CD4-positive, alpha-beta T cell treated with Interleukin-12 subunit alpha and Interleukin-12 subunit beta, for 1 hour (primary cell): ENCODE data around the gene CAMKK2.
"Not testable (repeated sequence)": the region's sequence is repeated elsewhere in the genome, so short reads cannot be mapped to it uniquely, and the experiment has no call there.

Experiments used
- DNase-seq: peaks from one replicate; pipeline ENCODE4 v3.0.0-alpha.2; 2020

The CAMKK2 gene

DNA sequence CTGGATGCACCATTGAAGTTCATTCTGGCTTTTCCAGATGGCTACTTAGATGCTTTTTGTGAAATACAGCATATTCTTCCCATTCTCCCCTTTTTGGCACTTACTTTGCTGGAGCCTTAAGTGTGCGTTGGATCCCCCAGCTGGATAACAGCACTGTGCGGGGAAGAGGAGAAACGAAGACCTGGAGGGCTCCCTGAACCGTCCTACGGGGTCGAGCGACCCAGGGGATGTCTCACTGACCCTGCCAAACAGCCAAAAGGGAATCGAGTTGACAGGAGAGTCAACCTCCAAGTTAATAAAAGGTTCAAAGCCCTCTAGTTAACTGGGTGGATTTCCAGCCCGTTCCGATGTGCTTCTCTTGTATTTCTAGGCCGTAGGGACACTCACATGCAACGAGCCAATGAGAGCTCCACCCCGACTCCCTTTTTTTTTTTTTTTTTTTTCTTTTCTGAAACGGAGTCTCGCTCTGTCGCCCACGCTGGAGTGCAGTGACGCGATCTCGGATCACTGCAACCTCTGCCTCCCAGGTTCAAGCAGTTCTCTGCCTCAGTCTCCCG is 1.0 kb upstream of the CAMKK2 start:
- peak; percentile 17 for DNase-seq

DNA sequence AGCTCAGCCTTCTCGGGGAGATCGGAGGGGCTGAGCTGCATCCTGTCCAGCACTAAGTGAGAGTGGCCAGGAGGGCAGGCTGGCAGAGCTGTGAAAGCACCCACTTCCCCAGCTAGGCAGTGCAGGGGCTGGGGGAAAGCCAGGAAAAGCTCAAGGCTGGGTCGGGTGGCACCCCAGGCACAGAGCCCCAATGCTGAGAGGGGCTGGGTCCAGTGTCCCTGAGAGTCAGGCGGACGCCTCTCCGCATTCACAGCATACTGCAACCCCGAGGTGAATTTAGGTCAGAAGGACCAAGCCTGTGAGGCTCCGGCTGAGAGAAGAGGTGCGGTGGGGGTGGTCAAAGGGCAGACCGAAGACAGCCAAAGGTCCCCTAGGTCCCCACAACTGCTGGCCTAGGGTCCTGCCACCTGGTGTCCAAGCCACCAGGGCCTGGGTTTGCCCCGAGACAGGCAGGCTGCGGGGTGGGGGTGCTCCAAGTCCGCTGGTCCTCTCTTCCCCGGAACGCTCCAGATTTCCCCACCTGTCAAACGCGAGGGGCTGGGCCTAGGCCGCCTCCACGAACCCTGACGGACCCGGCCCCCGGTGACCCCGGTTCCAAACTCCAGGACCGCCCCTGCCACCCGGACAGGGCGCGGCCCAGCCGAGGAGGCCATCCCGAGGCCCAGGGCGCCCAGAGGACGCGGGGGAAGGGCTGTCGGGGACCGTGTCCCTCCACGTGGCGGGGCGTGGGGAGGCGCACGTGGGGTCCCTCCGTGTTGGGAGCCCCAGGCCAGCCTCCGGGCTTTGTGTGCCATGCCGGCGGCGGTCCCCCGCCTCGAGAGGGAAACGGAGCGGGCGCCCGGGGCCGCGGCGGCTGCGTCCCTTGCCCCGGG is 527 bp downstream of the CAMKK2 start:
- DNase-seq = no peak

DNA sequence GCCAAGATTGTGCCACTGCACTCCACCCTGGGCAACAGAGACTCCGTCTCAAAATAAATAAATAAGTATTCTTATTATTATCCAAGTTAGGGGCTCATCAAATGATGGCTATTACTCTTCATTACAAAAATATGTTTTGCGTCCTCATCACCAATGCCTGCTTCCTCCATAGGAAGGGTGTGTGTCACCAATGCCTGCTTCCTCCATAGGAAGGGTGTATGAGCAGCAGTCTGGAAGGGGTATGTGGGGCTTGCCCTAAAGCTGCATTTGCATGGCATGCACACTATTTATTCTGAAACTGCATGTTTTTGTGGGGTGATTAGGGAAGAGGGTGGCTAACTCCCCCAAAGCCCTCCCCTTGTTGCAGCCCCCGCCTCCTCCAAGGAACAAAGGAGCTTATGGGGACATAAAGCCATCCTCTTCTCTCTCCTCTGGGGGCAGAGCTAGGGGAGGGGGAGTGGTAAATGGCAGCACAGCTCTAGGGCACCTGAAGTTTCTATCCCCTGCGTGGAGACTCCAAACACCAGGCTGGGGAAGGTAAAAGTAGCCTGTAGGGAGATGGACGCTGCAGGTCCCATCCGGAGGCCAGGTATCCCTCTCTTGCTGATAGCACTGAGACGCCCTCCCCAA is 1.3 kb downstream of the CAMKK2 start:
- no peak for DNase-seq

DNA sequence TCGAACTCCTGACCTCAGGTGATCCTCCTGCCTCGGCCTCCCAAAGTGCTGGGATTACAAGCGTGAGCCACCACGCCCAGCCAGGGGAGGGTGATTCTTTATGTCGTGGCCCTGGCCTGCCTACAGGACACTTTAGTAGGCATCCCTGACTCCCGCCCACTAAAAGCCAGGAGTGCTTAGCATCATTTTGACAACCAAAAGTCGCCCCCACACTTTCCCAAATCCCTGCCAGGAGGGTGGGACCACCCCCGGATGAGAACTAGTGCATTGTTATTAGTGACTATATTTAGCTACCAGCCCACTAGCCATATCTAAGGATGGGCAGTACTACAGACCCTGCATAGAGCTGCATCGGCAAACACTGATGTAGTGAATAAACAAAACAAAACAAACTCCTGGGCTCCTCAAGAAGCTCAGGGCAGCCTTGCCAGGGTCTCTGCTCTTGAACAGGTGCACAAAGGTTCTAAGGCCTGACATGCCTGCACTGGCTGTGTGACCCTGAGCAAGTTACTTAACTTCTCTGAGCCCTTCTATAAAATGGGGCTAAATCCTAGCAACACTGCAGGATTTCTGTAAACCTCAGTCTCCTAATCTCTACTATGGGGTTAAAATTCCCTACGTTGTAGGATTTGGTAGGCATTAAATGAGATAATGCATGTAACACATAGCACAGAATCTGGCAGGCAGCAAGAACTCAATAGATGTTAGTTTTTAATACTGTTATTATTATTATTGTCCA is 2.2 kb downstream of the CAMKK2 start:
- DNase-seq = no peak

DNA sequence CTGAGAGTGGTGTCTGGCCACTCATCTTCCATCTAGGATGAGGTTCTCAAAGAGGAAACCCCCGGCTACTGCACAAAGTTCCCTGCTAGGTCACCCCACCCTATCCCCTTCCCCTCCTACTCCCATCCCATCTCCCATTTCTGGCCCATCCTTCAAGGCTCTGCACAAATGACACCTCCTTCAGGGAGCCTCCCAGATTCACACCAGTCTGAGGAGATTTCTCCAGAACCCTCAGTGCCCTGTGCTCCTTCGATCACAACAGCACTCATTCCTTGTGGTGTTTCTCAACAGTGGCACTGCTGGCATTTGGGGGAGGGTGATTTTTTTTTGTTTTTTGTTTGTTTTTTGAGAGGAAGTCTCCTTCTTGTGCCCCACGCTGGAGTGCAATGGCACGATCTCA is 2.9 kb downstream of the CAMKK2 start:
- no peak for DNase-seq

DNA sequence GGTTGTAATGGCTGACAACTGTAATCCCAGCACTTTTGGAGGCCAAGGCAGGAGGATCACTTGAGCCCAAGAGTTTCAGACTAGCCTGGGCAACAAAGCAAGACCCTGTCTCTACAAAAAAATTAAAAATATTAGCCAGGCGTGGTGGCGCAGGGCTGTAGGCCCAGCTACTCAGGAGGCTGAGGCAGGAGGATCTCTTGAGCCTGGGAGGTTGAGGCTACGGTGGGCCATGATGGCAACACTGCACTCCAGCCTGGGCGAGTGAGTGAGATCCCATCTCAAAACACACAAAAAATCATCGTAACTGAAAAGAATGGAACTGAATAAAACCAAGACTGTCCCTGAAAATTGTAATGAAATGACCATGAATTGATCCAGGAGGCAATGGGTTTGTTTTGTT is 6.1 kb downstream of the CAMKK2 start:
- DNase-seq = no peak

DNA sequence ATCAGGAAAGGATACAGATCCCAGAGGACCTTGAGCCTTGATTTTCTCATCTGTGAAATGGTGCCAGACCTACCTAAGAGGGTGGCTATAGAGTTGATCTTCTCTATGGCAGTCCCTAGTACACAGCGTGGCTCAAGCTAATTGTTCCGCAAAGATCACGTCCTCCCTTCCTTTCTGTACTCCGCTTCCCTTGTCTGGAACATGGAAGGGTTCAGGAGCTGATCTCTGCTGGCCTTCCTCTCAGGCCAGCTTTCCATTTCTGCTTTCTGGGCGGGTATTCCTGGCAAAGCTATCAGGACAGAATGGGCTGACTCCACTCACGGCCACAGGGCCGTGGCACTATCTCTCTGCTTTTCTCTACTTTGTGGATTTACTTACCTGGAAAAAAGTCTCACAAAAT is 6.5 kb downstream of the CAMKK2 start:
- no peak for DNase-seq

DNA sequence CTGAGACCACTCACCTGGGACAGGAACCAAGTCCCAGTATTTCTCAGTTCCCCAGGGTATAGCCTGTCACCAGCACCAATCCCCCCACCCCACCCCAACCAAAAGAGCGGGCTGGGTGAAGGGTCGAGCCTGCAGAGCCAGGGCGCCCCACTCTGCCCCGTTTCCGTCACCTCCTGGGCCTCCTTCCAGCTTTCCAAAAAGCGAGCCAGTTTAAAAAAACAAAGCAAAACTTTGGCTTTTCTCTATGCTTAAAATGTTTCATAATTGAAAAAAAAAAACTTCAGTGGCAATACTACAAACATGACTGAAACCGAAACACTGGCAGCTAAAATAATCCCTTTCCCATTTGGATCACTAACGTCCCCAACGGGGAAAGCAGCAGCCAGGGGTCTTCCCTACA is 7.5 kb downstream of the CAMKK2 start:
- DNase-seq = no peak

DNA sequence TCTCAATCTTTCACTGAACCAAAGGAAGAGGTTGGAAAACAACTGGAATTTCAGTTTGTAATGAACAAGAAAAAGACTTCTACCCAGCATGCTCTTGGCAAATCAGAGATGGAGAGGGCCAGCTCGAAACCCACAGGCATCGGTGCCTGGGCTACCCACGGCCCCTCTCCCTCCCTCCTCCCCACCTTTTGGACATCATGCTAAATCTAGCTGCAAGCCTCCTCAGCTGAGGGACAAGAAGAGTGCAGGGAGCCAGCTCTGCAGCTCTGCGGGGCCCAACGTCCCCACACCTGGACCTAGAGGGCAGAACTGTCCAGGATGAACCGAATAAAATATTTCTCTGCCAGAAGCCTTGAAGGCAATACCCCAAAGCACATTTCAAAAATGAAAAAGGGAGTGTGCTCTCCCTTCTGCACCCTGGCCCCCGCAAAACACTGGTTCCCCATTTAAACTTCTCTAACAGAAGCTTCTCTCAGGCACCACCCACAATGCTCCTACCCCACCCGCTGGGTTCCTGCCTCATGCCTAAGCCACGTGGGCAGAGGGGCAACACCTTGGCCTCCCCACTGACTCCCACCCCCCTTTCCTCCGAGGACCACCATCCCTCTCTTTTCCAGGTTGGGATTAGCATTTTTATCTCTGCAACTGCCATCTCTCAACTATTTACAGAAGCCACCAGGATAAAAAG is 8.2 kb downstream of the CAMKK2 start:
- no peak for DNase-seq

DNA sequence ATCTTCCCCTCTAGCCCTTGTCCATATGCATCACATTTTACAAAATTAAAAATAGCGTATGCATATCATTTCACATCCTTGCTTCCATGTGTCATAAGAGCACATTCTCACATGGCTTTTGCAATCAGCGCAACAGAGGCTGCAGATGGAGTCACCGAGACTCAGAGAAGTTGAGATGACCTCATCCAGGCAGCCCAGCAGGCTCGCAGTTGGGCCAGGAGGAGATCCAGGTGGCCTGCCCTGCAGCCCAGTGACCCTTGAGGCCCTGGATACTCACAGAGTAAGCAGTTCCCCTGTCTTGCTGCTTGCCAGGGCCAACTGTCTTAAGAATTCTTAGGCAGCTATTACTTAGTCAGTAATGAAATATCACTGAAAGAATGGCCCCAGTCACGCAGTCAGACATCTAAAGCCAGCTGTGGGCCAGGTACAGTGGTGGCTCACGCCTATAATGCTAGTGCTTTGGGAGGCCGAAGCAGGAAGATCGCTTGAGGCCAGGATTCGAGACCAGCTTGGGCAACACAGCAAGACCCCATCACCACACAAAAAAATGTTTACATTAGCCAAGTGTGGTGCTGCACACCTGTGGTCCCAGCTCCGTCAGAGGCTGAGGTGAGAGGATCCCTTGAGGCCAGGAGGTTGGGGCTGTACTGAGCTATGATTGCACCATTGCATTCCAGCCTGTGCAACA is 9.1 kb downstream of the CAMKK2 start:
- DNase-seq = no peak

DNA sequence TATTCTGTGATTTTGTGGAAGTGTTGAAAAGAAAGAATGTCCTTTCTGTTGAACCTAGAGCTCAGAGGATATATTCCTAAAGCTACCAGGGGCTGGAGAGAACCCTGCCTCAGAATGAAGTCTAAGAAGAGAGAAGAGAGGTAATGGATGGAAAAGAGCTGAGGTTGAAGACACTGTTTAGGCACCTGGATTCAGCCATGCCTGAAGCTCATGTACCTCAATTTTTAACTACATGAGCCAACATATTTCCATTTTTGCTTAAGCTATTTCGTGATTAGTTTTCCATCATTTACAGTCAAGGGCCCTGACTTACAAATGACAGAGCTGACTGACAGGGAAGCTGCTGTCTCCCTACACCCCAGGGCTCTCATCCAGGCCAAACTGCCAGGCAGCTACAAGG is 10.7 kb downstream of the CAMKK2 start:
- no peak for DNase-seq

DNA sequence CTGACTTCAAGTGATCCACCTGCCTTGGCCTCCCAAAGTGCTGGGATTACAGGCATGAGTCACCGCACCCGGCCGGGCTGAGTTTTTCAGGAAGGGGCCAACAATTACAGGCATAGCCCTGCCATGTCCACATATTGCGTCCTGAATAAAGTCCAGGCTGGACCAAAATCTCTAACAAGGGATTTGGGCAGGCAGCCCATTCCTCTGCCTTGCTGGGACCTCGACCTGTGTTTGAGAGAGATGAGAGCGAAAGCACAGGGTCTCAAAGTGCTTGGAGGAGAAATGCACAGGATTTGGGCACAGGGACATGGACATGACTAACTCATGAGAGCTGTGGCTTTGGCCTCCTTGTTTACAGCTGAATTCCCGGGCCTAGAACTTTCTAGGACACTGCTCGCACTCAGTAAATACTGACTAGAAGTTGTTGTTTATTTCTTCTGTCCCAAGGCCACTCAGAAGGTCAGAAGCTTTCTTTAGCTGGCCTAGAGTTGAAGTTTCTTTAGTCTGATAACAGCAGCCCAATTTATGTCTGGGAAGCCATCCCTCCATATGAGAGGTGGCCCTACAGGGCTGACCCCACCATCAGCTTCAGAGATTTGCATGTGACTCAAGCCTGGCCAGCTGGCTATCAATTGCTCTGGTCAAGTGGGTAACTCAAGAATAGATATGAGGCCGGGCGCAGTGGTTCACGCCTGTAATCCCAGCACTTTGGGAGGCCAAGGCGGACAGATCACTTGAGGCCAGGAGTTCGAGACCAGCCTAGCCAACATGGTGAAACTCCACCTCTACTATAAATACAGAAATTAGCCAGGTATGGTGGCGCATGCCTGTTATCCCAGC is 11.7 kb downstream of the CAMKK2 start:
- DNase-seq = no peak

DNA sequence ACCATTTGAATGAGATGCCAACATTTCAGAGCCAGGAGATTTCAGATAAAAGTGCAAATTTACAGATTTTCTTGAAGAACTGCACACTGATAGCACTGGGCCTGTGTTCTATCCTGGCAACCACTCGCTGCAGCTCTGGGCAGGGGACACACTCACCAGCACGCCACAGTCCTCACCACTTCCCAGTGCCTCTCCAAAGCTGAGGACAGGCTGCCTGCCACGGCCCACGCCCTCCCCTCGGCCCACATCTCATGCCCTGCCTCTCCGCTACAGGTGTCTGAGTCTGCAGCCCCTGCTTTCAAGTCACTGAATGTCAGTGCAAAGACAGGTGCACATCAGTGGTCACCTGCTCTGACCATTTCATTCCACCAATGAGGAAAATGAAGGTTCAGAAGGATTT is 12.7 kb downstream of the CAMKK2 start:
- DNase-seq = no peak

DNA sequence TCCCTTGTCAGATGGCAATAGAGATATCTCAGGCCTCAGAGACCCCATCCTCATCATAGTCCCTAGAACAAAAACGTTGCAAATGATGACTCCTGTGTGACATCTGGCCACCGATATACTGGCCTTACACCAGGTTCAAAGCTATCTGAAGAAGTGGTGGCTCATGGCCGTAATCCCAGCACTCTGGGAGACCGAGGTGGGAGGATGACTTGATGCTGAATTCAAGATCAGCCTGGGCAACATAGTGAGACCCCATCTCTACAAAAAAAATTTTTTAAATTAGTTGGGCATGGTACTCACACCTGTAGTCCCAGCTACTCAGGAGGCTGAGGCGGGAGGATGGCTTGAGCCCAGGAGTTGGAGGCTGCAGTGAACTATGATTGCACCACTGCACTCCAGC is 13.1 kb downstream of the CAMKK2 start:
- DNase-seq = no peak

DNA sequence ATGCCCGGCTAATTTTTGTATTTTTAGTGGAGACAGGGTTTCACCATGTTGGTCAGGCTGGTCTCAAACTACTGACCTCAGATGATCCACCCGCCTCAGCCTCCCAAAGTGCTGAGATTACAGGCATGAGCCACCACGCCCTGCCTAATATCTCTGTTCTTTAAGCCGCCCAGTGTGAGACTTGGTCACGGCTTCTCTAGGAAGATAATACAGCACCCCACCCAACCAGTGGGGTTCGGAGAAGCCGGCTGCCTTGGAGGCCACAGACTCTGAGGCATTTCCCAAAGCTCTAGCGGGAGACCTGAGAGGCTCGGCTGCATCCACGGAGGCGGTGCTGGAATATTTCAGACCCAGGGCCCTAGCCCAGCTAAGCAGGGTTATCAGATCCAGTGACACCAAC is 13.6 kb downstream of the CAMKK2 start:
- not testable (repeated sequence) for DNase-seq

DNA sequence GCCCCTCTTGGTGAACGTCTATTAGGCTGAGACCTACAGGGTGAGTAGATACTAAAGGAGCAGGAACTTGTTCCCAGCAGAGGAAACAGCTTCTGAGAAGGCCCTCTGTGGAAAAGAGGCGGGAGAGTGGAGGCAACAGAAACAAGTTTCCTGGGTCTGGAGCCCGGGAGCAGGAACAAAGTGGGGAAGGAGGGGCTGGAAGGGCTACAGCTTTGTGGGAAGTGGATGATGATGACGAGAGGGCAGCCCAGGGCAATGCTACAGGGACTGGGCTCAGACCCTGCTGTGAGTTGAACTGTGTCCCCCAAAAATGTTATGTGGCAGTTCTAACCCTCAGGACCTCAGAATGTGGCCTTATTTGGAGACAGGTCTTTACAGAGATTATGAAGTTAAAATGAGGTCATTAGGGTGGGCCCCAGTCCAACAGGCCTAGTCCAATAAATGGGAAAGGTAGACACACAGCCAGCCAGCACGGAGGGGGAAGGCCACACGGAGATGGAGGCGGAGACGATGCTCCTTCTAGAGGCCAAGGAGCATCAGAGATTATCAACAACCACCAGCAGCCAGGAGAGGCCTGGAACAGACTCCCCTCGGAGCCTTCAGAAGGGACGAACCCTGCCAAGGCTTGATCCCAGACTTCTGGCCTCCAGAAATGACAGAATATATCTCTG is 14.3 kb downstream of the CAMKK2 start:
- DNase-seq = no peak

DNA sequence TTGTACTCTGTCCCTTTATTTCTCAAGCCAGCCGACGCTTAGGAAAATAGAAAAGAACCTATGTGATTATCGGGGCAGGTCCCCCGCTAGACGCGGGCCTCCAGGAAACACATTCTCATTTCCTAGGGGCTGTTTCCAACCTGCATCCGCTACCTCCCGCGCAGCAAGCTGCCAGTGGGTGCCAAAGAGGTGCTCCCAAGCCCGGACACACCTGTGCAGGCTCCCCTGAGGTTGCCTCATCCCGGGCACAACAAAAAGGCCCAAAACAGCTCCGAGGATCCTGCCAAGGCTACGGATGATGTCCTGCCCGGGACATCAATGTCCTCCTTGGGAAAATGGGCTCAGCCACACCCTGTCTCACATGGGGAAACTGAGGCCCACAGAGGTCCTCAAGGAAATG is 15.4 kb downstream of the CAMKK2 start:
- DNase-seq = not testable (repeated sequence)

DNA sequence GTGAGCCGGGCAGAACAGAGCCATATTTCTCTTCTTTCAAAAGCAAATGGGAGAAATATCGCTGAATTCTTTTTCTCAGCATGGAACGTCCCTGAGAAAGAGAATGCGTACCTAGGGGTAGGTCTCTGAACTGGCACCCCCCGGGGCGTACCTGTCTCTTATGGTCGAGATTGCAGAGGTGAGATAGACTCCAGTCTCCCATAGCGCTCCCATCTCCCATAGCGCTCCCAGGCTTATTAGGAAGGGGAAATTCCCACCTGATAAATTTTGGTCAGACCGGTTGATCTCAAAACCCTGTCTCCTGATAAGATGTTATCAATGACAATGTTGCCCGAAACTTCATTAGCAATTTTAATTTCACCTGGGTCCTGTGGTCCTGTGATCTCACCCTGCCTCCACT is 16.0 kb downstream of the CAMKK2 start:
- not testable (repeated sequence) for DNase-seq

DNA sequence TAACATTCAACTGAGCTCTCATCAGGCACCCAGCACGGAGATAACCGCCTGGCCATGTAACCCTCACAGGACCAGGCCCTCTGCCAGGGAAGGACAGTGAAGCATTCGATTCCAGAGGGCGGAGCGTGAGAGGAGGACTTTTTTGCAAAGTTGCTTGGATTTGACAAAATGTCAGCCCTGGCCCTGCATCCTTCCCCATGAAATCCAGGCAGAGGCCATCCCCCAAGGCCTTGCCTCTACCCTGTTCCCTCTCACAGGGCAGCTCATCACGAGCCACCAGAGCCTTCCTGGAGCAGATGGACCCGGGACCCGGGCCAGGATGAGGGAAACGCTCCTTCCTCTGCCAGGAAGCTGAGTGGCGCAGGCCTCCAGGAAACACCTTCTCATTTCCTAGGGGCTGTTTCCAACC is 17.0 kb downstream of the CAMKK2 start:
- no peak for DNase-seq

DNA sequence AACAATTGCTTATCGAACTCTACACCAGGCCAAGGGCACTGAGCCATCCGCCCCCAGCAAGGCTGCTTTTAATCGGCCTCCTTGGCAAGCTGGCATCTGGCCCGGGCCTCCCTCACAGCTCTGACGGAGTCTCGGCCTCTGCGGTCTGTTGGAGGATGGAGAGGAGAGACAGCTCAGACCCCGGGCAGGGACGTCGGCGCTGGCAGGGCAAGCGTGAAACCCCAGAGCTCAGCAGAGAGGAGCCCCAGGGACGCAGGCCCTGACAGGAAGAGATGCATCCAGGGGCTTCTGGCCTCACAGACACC is 17.5 kb downstream of the CAMKK2 start:
- no peak for DNase-seq
